Effector CD4-positive, alpha-beta T cell (primary cell): Measurements from ENCODE around the gene TNKS1BP1.
"Not testable (repeated sequence)": the region's sequence is repeated elsewhere in the genome, so short reads cannot be mapped to it uniquely, and the experiment has no call there.

ENCODE experiments used
- DNase-seq: peaks from one replicate; pipeline ENCODE4 v3.0.0-alpha.2; 2020

Gene TNKS1BP1

DNA sequence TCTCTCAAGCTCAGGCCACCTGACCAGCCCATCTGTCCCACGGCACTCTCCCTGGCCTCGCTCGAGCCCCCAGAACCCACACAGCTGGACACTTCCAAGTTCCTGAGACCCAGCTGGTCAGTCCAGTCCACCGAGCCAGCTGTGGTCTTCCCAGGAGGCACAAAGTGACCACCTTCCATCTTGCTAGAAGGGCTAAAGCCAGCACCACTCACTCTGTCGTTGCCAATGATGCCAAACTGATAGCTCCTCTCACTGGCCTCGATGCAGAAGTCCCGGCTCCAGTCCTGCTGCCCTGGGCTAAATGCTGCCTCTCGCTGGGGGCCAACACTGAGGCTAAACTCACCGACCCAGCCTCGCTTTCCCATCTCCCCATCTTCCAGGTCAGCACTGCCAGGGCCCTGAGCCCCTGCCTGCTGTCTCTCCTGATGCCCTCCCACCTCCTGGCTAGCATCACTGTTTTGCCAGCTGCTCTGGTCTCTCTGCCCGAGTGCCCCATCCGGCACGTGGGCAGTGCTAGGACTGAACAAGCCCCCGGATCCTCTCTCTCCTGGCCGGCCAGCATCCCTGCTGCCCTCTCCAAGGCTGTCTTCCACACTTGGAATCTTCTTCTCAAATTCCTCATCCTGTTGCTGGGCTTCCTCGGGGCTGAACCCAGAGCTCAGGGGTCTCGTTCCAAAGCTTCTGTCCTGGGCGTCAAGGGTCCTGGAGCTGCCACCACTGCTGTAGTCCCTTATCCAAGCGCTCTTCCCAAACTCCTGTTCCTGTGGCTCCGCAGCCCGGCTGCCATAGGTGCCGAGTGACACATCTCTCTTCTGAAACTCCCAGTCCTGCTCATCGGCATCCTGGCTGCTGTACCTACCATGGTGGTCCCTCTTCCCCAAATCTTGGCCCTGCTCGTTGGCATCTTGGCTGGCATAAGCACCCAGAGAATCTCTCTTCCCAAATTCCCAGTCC lies 15.4 kb downstream of the TNKS1BP1 start:
- DNase-seq: no peak

DNA sequence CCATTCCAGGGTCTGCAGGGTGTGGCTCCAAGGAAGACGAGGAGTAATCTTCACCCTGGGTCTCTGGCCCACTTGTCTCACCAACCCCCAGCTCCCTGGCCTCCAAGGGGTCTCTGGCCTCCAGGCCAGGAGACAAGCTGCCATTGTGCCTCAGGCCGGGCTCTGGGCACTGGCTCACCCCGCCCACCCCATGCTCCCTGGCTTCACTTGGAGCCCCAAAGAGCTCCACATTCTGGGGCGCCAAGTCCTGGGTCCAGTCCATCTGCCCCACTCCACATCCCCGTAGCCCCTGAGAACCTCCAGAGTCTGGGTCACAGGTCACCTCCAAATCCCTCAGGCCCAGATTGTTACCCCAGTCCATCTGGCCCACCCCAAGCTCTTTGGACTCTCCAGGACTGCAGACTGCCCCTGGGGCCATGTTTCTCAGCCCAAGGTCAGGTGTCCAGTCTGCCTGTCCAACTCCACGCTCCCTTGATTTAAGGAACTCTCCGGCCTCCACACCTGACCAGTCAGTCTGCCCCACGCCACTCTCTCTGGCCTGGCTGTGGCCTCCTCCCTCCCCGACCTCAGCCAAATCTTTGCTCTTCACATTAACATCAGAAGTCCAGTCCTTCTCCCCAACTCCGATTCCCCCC lies 16.2 kb downstream of the TNKS1BP1 start:
- DNase-seq: no peak

DNA sequence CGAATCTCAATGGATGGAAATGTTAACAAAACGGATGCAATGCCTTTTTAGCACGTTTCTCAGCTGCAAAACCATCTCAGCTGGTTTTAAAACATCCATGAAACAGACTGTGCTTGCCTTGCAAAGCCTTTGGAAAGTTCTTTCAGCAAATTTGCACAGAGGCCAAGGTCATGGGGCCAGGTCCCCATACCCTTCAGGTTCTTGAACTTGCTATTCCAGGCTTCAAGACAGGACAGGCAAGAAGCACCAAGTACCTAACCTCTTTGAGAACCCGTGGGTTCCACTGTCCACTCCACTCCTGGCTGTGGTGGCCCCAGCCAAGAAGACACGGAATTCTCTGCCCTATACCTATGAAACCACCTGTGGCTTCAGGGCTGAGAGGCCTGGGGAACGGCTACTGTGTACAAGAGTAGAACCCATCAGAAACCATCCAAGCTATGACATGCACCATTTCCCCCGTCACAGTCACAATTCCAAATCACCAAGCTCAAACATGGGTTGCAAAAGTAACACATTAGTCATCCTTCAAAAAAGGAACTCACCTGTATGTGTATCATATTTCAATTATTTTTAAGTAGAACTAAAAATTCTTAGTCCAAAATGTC lies 17.0 kb downstream of the TNKS1BP1 start:
- no peak for DNase-seq

DNA sequence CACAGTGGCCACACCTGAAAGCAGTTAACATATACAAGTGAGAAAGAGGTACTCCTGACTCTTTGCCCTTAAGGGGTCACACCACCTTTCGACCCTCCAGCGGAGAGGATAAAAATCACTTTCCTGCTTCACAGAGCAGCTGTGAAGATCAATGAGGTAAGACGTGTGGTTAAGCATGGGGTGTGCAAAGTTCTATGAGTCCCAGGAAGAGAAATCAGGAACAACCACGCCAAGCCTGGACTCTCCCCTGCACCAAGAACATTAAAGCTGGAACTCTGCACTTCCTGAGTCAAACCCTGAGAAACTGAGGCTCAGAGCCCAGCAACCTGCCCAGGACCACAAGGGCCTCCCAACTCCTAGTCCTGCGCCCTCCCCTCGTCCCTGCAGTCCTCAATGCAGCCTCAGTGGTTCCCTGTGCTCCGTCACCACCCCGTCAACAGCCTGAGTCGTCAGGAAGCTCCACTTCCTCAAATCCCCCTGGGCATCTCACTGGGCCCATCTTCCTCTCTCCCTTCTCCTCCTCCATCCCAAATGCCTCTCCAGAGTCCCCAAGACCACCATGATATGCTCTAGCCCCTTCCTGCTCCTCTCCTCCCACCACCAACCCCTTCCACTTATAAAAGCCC lies 17.7 kb downstream of the TNKS1BP1 start:
- no peak for DNase-seq

DNA sequence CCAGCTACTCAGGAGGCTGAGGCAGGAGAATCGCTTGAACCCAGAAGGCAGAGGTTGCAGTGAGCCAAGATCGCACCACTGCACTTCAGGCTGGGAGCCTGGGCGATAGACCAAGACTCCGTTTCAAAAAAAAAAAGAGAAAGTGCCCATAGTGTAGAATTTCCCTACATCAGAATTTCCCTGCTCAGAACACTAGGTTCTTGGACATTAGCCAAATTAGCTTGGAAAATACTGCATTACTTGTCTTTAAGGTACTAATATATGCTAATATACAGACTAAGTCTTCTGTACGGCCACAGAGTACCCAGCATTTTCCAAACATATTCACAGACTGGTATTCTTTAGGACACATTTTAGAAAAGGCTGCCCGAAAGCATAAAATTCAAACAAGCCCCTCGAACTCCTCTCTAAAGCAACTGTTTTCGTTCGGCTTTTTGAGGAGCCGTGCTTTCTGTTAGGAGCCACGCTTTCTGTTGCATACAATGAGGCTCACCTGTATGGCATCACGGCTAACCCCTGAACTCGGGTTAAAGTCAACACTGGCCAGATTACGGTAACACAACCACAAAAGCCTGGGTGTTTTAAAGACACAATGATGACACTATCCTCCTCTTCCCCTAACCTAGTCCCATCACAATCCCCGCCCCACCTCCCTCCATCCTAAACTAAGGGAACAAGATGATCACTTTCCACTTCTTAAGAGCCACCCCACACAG lies 18.4 kb downstream of the TNKS1BP1 start:
- DNase-seq: no peak

DNA sequence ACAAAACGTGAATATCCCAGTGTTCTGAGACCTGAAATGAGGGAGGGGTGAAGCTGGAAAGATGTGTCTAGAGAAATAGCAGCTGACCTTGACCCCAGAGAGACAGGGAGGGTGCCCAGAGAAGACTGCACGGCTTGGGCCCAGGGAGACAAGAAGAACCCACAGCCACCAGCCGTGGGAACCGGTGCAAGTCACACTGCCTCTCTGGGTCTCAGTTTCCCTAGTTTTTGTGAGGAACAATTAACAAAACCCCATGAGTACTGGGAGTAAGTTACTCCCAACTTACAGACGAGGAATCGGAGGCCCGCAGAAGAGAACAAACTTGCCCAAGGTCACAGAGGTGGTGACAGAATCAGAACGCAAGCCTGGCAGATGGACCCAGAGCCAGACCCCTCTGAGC lies 19.2 kb downstream of the TNKS1BP1 start:
- no peak for DNase-seq

DNA sequence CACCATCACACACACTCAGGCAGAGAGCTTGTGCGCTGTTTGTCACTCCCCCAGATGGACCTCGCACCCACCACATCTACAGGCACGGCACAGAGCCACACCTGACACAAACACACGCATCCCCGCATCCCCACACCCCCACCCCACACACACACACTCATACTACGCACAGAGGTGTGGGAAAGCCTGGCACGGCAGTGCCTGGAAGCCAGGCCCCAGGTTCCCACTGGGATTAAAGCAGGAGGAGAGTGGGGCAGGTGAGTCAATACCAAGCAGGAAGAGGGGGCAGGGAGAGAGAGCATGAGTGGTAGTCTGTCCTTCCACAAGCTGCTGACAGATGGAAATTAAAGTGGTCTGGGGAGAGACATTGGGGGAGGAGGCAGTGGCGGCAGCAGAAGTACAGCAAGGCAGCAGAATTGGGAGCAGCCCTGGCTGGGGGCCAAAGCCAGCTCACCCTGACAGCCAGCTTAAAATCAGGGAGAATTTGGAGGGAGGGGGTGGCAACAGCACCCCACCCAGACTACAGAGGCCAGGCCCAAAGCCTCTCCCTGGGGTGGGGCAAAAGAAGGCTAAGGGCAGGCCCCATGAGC lies 20.7 kb downstream of the TNKS1BP1 start:
- DNase-seq: no peak

DNA sequence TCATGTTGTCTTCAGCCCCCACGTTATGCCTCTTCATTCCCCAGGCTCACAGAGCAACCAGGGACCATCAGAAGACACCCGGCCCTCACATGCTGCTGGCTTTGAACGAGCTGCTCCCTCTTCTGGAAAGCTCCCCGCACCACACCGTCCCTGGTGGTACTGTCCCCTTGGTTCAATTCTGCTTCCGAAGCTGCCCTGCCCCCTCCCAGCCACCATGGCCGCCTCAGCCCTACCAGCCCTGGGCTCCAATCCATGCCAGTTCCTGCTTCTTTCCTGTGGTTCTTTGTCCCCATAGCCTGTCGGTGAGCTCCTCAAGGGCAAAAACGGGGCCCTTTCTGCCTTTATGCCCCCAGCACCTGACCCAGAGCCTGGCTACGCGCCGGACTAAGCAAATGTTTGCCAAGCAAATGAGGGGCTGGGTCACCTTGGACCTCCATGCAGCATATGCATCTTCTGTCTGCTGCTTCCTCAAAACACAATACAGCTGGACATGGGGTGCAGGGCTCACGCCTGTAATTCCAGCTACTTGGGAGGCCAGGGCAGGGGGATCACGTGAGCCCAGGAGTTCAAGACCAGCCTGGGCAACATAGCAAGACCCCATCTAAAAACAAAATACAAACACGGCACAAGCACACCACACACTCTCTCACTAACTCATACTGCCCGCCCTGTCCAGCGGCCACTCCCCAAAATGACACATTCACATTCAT lies 21.3 kb downstream of the TNKS1BP1 start:
- DNase-seq: no peak

DNA sequence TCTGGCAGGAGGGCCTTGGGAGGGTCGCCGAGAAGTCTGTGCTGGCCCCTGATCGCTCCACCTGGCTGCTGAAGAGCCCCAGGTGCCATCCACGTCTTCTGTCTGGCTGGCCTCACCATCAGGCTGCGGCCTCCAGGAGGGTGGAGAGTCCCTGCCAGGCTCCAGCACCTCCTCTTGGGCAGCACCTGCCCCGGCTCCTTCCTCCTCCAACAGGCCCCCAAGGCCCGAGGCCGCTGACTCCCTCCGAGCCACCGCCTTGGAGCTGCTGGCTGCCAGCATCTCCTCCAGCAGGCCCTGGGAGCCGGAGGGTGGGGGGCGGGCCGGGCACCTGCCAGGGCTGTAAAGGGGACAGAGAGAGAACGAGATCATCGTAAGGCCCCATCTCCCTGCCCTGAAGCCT lies 22.3 kb downstream of the TNKS1BP1 start:
- DNase-seq: no peak

DNA sequence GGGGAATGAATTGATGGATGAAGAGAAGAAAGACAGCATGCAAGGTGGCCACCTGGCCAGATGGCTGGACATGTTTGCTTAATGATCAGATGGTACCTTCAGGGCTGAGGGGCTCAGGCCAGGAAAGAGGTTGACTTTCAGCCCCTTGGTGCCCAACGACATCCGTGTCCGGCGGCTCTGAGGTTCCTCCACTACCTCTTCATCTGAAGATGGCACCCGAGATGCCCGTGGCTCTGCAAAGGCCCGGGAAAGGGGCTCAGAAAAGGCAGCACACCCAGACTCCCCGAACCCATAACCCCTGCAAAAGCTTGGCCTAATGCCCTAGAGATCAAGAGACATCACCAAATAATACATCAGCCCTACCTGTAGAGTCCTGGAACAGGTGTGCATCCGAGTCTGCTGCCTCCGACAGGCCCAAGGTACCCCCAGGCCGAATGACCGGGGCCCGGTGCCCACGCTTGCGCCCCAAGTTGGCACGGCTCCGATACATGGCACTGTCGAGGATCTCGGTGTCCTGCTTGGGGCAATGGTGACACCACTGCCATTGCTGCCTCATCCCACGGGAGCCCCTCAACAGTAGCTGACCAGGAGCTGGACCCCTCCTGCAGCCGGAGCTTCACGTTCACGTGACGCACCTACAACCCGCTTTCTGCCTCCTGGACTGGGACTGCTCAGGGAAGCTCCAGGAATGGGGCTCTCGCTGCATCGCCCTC lies 22.9 kb downstream of the TNKS1BP1 start:
- DNase-seq: no peak

DNA sequence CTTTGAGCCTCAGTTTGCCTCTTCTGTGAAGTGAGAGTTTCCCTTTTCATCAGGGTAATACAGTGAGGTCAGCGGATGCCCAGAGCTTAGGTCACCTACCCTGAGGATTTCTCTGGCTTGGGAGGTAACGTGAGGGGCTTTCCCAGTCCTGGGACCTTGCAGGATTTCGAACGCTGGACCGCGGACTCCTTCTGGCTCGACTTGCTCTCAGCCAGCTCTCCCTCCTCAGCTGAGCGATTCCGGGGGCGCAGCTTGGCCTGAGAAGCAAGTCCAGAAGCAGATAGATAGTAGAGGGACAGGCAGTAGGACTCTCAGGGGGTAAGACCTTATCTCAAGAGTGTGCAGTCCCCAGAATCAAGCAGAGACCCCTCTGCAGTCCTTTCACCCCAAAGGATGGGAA lies 24.0 kb downstream of the TNKS1BP1 start:
- DNase-seq: no peak

DNA sequence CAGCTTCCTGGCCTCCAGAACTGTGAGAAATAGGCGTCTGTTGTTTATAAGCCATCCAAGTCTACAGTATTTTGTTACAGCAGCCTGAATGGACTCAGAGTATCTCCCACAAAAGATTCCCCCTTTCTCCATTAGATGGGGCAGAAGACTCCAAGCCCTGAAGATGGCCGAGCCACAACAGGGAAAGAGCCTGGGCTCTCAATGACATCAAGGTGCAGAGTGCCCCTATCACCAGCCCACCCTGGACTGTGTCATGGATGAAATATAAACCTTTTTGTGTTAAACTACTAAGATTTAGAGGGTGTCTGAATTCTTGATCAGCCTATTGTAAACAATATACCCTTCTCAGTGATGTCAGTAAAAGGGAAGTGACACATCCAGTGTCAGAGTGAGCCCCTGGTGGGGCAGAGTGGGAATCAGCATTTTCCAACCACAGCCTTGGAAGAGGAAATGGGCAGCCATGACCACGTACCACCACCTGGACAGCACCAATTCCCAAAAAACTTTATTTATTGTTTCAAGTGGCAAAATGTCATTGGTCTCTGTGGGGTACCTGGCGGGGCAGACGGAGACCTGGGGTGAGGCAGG lies 25.5 kb downstream of the TNKS1BP1 start:
- DNase-seq: no peak

DNA sequence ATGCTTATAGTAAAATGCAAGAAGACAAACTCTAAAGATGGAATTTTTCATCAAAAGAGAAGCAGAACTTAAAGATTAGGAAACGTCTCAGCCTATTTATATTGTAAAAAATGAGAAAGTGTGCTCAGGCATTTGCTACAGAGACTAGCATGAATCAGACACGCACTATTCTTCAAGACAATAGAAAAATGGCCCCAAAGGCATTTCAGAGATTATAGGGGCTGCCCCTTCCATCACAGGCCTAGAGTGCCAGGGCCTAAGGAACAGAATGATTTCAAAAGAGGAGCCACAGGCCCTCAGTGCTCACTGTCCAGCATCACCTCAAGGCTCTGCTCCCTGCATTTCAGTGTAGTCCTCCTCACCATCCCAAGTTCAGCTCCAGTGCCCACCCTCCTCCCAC lies 27.5 kb downstream of the TNKS1BP1 start:
- no peak for DNase-seq

DNA sequence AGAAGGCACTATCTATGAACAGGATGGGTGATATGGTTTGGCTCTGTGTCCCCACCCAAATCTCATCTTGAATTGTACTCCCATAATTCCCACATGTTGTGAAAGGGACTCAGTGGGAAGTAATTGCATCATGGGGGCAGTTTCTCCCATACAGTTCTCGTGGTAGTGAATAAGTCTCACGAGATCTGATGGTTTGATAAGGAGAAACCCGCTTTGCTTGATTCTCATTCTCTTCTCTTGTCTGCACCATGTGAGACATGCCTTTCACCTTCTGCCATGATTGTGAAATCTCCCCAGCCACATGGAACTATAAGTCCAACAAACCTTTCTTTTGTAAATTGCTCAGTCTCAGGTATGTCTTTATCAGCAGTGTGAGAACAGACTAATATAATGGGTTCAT lies 28.5 kb downstream of the TNKS1BP1 start:
- DNase-seq: not testable (repeated sequence)

DNA sequence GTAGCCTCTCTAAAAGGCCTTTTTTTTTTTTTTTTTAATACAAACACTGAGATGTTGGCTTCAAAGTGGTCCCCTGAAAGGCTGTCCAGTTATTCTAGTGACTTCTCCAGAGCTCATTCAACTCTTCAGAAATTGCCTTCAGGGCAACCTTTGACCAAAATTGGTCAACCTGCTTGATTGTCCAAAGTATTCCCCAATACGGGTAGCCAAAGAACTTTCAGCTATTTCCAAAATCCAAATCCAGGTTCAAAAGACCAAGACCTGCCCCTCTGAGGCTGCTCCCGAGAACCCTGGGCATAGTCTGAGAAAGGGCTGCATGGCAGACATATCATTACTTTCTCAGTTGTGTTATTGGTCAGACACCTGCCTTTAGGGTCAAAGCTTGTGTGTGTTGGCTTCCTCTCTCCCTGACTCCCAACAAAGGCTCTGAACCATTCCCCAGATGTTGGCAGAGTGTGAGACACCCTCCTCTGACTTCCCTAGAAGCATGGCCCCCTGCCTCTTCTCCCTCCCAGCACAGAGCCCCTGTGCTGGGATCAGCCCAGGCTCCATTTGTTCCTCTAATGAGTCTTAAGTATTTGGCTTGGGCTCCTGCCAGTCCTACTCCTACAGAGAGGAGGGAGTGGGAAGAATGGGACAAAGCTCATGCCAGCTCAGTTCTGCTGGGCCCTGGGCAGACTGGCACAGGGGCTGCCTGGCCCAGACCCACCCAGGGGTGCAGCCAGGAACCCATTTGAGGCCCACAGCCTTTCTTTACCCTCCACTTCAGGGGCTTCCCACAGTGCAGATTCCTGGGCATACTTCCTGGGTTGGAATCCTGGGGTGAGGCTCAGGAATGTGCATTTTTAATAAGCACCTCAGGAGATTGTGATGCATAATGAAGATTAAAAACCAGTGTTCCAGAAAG lies 30.3 kb downstream of the TNKS1BP1 start:
- DNase-seq: no peak

DNA sequence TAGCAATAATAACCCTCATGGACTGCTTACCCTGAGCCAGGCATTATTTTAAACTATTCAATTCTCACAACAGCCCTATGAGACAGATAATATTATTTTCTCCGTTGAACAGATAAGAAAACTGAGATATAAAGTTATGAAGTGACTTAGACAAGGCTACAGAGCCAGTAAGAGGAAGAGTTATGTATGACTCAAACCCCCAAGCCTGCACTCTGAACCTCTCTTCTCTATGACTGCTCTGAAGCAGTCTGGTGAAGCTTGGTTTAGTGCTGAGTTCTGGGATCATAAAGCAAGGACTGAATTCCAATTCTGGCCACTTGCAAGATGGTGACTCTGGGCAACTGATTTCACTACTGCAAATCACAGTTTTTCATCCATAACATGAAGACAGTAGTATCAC lies 34.5 kb downstream of the TNKS1BP1 start:
- DNase-seq: no peak

DNA sequence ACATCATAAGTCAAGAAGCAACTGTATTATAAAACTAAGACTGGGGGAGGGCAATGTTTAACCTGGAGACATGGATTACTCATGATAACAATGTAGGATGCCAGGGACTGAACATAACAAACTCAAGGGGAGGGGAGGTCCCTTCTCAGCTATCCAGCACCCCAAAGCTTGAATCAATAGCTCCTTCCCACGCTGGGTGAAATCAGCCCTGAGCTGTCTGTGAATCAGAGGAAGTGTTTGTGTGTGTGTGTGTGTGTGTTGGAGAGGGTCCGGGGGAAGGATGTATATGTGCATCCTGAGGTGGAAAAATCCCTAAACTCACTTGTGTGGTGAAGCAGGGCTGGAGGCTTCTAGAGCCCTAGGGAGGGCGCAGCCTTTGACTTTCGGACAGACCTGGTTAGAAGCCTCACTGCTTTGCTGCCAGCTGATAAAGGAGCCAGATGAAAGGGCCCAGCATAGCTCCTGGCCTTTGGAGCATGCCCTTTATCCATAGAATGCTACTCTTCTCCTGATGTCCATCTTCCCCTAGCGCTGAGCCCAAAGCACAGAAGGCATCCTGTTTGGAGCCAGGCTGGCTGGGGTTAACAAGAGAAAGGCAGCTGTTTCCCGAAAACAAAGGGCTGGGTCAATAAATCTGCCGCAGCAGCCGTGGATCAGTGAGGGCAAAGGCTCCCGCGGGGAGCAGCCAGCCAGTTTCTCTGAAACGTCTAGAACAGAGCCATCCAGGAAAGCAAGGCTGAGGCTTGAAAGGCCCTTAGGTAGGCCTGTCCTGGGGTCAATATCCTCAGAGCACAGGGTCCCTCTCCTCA lies 35.8 kb downstream of the TNKS1BP1 start:
- DNase-seq: no peak

DNA sequence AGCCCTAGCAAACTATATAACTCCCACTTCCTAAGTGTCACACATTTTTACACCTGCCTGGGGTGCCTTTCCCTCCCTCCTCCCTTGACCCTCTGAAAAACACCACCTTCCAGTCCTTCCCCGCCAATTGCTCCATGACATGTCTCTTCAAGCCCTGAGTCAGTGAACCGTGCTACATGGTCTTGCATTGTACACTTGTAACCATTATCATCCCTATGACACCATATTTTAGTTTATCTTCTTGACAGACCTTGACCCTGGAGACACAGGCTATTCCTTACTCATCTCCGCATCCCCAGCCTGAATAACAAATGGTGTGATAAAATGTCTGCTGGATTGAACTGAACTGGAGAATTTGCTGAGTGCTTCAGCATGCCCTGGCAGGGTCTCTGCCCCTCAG lies 36.9 kb downstream of the TNKS1BP1 start:
- DNase-seq: no peak
